HG02840 (cell line): ENCODE data around the gene PNRC1.
"Not testable (repeated sequence)": the region's sequence is repeated elsewhere in the genome, so short reads cannot be mapped to it uniquely, and the experiment has no call there.

Experiments
- ATAC-seq: cut with Tn5 transposase; IDR thresholded peaks from one replicate; pipeline ENCODE4 v1.9.1; 2021; ENCODE audit warnings: mild to moderate bottlenecking, moderate library complexity, moderate number of reproducible peaks; ENCODE audit not compliant: unreplicated experiment, low FRiP score

Gene PNRC1

DNA sequence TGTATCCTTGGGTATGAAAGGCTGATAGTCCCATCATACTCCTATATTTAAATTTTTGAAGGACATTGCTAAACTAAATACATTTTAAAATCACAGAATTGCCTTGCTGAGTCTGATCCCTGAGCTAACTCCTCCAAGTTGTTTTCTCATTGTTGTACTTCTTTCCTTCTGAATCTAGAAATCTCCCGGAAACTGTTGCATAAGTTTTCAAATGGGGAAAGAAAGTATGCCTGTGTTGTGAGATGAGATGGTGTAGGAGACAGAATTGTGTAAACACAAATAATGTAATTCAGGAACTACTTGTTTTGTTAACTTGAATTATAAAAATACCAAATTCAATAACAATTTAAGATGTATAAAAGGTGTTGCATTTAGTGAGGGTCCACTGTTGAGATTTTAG is 7.3 kb downstream of the PNRC1 start:
- no peak for ATAC-seq

DNA sequence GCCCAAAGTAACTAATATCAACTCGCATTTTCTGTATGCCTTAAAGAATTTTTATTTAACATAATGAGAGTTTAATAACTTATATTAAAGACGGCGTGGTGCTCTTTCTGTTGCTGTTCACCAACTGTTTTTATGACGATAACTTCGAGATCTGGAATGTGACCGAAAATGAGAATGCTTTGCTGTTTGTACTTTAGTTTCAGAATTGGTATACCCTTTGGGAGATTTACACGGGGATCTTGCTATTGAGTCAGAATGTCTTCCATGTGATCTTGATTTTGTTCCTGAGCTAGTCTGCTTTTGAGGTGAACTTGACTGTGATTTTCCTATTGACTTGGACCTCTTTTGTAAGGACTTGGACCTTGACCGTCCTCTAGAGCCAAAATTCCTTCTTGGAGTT is 17.9 kb downstream of the PNRC1 start:
- ATAC-seq, result no peak

DNA sequence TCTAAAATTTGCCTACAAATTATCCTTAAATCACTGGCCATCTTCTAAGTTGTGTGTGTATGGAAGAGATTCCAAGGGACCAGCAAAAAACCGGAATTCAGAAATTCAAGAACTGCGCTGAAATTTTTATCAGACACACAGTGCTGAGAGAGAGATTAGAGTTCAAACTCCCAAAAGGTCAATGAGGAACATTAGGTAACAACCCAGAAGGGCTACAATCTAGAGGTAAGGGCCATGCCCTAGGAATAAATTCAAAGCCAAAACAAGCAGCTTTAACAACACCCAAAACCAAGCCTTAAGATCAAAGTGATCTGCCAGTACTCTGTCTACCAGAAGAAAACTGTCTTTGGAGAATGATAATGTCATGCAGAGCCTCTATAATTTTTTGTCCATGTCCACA is 19.6 kb downstream of the PNRC1 start:
- no peak for ATAC-seq

DNA sequence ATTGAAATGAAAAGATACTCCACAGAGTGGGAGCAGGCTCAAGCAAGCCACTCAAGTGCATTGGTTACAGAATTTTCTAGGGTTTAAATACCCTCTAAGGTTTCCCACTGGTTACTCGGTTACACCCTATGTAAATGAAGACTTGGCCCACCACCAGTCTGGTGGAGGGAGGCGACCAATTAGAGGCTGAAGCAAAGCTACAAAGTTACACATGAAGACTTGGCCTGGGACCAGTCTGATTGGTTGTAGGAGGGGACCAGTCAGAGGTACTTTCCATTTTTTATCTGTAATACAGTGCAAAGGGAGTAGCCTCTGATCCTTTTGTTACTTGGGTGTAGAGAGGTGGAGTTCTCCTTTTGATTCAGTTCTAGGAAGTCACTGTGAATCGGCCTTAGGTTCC is 29.7 kb downstream of the PNRC1 start:
- no peak for ATAC-seq

DNA sequence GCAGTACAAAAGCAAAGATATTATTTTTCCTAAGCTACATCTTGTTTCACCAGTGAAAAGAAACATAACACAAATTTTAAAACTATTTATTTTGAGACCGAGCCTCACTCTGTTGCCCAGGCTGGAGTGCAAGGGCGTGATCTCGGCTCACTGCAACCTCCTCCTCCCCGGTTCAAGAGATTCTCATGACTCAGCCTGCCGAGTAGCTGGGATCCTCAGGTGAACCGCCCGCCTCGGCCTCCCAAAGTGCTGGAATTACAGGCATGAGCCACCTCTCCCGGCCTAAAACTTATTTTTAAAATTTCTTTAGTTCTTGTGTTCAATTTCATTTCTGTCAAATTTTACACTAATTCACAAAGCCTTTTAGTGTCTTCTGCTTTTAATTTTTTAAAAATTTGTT is 31.4 kb downstream of the PNRC1 start:
- ATAC-seq, result no peak

DNA sequence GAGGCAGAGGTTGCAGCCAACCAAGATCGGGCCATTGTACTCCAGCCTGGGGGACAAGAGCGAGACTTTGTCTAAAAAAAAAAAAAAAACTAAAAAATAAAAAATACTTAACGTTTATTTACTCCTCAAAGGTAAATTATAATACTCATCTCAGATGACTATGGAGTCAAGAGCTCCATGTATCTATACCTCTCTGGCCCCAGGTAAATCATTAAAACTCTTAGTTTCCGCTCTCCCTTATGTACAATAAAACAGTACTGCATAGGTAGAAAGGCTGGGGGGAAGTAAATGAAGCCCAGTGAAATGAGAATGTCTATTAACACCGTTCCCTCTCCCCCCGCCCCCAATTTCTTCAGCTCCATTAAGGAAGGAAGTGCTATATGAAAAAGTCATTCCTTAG is 36.2 kb downstream of the PNRC1 start:
- no peak for ATAC-seq

DNA sequence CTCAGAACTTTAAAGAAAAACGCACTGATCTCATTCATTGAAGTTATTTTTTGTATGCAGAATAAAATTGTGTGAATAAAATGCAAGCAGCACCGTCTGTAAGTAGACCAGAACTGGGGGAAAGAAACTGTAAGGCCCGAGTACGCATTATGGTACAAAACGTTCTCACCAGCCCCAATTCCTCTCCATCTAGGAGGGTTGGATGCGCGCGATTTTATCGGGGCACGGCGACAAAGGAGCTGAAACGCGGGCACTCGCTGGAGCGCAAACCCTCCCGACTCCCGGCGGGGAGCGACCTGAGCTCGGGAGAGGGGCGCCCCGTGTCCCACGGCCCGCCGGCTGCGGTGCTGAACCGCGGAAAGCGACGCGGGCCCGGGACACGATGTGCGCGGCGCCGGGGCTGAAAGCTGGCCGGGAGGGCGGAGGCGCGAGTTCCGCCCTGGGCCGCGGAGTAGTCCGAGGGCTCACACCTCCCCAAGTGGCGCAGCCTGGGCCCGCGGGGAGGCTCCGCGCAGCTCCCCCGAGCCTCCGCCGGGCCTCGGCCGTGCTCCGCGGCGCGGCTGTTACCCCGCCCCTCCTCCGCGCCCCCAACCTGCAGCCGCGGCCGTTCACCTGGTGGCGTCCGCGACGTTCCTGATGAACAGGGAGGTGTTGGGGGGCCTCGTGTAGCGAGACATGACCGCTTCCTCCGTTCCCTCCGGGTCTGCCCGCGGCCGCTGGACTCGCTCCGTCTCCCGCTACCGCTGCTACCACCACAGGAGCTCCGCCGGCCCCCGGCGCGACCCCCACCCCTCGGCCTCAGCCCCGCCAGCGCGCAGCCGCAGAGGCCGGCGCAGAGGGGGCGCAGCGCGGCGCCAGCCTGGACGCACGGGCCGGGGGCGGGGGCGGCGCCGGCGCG is 36.9 kb downstream of the PNRC1 start, which contains the start of gene SRSF12:
SRSF12 (minus strand) TSS at position 861 of the 898 bp plus-strand sequence; CDS start at position 677, 184 bp downstream.
- peak; percentile 65 for ATAC-seq

DNA sequence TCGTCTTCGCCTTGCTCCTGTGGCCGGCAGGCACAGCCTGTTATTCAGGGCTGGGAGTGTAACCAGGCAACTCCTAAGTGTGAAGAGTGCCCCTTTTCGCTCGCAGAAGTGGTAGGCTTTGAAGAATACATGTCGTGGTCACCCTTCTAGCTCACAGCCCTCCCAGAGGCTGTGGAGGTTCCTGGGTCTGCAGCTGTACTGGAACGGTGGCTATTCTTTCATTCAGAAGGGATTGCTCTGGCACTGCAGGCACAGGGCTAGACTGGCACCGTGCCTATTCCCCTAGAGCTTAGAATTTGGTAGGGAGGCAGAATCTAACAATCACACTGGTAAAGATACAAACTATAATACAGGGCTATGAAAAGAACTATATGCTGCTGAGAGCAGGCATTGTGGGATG is 38.4 kb downstream of the PNRC1 start:
- no peak for ATAC-seq

DNA sequence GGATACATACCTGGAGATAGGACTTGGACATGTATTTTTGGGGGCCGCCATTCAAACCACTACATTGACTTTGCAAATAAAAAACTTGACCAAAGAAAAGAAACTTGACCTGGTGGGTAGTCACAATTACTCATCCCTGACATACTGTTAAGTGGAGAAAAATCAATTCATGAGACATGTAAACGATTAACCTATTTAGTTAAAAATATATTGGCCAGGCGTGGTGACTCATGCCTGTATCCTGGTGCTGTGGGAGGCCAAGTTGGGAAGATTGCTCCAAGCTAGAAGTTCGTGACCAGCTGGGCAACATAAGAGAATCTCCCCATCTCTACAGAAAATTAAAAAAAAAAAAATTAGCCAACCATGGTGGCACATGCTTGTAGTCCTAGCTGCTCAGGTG is 39.8 kb downstream of the PNRC1 start:
- ATAC-seq, result no peak

DNA sequence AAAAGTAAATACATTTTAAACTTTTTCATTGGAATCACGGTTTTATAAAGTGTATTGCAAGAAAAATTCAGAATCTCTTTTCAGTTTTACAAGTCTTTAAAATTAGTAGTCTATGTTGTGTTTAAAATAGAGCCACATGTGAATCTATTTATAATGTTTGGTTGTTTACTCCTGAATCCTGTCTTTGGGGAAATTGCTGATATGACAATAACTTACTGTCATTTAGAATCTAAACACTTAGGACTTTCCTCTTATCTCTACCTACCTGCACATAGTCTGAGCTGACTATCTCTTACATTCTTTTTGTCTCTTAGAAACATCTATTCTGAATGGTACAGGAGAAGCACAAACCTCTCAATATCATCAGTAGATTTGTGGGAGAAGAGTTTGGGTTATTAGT is 41.4 kb downstream of the PNRC1 start:
- no peak for ATAC-seq

DNA sequence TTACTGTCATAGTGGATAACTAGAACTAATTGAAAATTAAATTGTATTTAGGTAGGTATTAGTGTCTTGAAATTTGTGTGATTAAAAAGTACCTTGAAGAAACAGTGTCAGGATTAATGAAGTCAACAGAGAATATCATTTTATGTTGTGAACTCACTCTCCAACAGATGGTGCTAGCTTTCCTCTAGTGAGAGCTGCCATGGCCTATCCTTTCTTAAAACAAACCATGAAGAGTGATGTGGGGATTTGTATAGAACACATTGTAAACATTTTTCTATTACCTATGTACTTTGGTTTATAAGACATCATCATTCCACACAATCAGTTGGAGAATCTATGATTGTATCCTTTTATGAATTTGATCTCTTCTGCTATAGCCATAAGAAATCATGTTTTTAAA is 42.1 kb downstream of the PNRC1 start:
- no peak for ATAC-seq

DNA sequence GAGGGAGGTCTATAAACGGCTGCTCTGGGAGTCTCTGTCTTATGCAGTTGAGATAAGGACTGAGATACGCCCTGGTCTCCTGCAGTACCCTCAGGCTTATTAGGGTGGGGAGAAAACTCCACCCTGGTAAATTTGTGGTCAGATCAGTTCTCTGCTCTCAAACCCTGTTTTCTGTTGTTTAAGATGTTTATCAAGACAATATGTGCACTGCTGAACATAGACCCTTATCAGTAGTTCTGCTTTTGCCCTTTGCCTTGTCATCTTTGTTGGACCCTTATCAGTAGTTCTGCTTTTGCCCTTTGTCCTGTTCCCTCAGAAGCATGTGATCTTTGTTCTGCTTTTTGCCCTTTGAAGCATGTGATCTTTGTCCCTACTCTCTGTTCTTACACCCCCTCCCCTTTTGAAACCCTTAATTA is 47.7 kb downstream of the PNRC1 start:
- not testable (repeated sequence) for ATAC-seq

DNA sequence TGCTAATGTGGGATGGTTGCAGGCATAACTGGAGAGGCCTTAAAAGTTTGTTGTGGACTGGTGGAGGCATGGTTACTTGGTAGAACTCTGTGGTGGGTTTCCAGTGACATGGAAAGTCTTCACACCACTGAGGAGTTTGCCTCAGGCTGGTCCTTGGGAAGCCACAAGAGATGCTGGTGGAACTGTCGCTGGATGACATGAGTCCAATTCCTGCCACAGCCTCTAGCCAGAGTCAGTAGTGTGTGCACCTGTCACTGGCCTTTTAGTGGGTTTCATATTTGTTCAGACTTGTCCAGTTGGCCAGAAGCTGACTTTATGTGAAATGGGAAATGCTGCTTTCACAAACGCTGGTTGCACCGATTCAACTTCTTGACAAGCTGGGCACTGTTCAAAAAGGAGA is 51.0 kb downstream of the PNRC1 start:
- no peak for ATAC-seq

DNA sequence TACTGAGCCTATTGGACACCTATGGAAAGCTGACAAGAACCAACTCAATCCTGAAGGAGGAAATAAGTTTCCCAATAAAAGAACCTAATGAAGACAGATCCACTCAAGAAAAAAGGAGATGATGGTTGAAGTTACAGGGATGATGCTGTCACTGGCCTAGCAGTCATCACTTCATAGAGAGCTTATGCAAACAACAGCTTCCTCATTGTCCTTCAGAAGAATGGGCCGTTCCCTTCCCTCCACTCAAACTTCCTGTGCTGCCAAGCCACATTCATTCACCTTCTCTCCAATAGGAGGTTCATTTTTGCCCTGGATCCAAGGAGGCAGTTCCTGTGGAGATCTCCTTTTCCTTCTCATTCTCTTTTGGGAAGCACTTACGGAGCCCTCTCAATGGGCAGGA is 51.5 kb downstream of the PNRC1 start:
- no peak for ATAC-seq

DNA sequence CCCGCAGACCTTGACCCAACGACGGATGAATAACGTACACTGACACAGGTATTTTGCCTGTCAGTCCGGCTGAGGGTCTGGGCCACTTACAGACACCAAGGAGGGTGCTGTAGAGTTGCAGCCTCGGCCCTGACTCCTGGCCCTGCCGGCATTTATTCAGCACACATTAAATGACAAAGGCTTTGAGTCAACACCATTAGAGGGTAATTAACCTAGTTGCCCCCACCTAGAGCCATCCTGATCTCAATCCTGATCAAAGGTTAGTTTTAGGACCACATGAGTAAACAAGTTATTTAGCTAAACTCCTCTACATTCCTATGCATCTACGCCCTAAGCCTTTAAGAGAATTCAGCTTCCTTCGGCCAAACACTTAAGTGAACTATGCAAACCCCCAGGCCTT is 53.4 kb downstream of the PNRC1 start:
- ATAC-seq, result no peak

DNA sequence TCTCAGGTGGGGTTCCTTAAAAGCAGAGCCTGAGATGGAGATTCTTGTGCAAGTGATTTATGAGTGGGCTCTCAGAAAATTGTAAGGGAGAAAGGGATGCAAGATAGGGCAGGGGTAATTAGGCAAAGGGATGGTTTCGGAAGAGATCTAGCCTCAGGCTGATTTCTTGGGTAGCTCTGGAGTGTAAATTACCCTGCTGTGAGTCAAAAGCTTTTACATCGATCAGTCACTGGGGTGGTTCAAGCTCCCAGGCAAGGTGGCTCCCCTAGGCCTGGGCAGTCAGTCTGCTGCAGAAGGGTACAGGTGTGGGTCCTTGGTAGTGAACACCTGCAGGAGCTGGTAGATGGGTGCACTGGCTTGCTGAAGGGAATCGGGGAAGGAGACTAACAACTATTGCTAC is 54.2 kb downstream of the PNRC1 start:
- ATAC-seq, result no peak
